ENCODE results near the gene KIAA1328.

The KIAA1328 gene

DNA sequence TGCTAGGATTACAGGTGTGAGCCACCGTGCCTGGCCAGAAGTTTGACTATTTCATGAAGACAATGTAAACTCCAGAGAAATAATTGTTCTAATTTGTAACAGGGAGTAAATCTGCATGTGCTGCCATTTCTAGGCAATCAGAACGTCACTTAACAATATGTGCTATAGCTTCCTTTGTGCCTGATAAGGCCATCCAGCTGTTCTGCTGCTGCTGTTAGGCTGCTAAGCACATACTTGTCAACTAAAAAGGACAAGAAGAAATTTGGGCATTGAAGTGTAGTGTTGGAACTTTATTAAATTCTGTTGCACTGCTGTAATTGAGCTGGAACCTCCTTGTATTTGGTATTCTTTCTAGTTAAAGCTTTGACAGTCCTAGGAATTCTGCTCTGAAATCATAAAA lies 57.1 kb downstream of the KIAA1328 start:
- TF ChIP-seq GABPA (IDR thresholded peaks at IDR 0.05; ENCODE audit: low read depth) (no peak), POLR2AphosphoS5 (IDR thresholded peaks at IDR 0.05; ENCODE audit: low read depth) (no peak), SPI1 (IDR thresholded peaks at IDR 0.05; ENCODE audit: borderline replicate concordance, low read depth) (no peak)
- TF ChIP-seq, protein P1, sequence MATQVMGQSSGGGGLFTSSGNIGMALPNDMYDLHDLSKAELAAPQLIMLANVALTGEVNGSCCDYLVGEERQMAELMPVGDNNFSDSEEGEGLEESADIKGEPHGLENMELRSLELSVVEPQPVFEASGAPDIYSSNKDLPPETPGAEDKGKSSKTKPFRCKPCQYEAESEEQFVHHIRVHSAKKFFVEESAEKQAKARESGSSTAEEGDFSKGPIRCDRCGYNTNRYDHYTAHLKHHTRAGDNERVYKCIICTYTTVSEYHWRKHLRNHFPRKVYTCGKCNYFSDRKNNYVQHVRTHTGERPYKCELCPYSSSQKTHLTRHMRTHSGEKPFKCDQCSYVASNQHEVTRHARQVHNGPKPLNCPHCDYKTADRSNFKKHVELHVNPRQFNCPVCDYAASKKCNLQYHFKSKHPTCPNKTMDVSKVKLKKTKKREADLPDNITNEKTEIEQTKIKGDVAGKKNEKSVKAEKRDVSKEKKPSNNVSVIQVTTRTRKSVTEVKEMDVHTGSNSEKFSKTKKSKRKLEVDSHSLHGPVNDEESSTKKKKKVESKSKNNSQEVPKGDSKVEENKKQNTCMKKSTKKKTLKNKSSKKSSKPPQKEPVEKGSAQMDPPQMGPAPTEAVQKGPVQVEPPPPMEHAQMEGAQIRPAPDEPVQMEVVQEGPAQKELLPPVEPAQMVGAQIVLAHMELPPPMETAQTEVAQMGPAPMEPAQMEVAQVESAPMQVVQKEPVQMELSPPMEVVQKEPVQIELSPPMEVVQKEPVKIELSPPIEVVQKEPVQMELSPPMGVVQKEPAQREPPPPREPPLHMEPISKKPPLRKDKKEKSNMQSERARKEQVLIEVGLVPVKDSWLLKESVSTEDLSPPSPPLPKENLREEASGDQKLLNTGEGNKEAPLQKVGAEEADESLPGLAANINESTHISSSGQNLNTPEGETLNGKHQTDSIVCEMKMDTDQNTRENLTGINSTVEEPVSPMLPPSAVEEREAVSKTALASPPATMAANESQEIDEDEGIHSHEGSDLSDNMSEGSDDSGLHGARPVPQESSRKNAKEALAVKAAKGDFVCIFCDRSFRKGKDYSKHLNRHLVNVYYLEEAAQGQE (IDR thresholded peaks at IDR 0.05; ENCODE audit: insufficient replicate concordance, low read depth) = no peak
- TF ChIP-seq, protein P2, sequence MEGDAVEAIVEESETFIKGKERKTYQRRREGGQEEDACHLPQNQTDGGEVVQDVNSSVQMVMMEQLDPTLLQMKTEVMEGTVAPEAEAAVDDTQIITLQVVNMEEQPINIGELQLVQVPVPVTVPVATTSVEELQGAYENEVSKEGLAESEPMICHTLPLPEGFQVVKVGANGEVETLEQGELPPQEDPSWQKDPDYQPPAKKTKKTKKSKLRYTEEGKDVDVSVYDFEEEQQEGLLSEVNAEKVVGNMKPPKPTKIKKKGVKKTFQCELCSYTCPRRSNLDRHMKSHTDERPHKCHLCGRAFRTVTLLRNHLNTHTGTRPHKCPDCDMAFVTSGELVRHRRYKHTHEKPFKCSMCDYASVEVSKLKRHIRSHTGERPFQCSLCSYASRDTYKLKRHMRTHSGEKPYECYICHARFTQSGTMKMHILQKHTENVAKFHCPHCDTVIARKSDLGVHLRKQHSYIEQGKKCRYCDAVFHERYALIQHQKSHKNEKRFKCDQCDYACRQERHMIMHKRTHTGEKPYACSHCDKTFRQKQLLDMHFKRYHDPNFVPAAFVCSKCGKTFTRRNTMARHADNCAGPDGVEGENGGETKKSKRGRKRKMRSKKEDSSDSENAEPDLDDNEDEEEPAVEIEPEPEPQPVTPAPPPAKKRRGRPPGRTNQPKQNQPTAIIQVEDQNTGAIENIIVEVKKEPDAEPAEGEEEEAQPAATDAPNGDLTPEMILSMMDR (IDR thresholded peaks at IDR 0.05; ENCODE audit: insufficient read depth, low read length) = no peak
- DNase-seq (ENCODE audit: low read depth in 1 of 2, low spot score in 1 of 2) = no peak
- Histone ChIP-seq H3K27ac (replicated peaks) (no peak overlapping the region), H3K27me3 (ENCODE audit: insufficient read depth, poor library complexity, severe bottlenecking) (no peaks in the 10 kb centered on the region), H3K4me3 (replicated peaks; ENCODE audit: insufficient read depth, low read length) (no peak overlapping the region)

DNA sequence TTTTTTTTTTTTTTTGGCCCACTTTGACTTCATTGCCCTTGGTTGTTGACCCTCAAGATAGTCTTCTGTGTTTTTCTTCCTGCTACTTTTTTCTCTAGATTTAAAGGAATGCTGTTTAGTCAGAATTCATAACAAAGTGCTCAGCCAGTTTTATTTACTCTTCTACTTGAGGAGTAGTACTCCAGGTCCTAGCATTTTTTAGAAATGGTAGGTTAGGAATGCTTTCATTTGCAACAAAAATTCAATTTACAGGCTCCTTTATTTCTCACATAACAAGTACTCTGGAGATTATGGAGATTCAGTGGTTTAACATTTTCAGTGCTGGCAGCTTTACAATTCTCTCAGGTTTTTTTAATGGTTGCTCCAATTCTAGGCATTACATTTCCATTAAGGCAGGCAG lies 58.2 kb downstream of the KIAA1328 start:
- Histone ChIP-seq H3K27ac (replicated peaks) (no peak overlapping the region), H3K4me3 (replicated peaks; ENCODE audit: insufficient read depth, low read length) (no peak overlapping the region), H3K27me3 (ENCODE audit: insufficient read depth, poor library complexity, severe bottlenecking) (no peaks in the 10 kb centered on the region)
- no peak for DNase-seq (ENCODE audit: low read depth in 1 of 2, low spot score in 1 of 2)
- TF ChIP-seq POLR2AphosphoS5 (IDR thresholded peaks at IDR 0.05; ENCODE audit: low read depth) = no peak
- TF ChIP-seq, protein P2 (IDR thresholded peaks at IDR 0.05; ENCODE audit: insufficient read depth, low read length) = no peak
- TF ChIP-seq, protein P1 (IDR thresholded peaks at IDR 0.05; ENCODE audit: insufficient replicate concordance, low read depth) = no peak
- no peak for TF ChIP-seq GABPA (IDR thresholded peaks at IDR 0.05; ENCODE audit: low read depth)
- no peak for TF ChIP-seq SPI1 (IDR thresholded peaks at IDR 0.05; ENCODE audit: borderline replicate concordance, low read depth)

DNA sequence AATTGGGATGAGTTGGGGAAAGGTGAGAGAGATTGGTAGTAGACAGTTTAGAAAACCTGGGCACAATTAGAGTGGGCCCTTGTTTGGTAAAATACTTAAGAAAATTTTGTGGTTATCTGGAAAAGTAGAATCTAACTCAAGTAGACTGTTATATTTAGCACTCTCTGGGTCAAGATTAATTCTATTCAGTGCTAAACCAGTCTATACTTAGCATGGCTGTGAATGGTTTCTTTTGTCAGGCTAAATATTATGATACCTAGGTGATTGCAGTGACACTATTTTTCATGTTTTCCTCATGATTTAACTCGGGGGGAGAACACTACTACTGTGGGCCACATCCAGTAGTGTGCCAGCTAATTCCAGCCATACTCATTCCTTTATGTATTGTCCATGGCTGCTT lies 58.9 kb downstream of the KIAA1328 start:
- DNase-seq (ENCODE audit: low read depth in 1 of 2, low spot score in 1 of 2) = no peak
- Histone ChIP-seq H3K27me3 (ENCODE audit: insufficient read depth, poor library complexity, severe bottlenecking) (no peaks in the 10 kb centered on the region), H3K27ac (replicated peaks) (no peak overlapping the region), H3K4me3 (replicated peaks; ENCODE audit: insufficient read depth, low read length) (no peak overlapping the region)
- TF ChIP-seq GABPA (IDR thresholded peaks at IDR 0.05; ENCODE audit: low read depth) (no peak), POLR2AphosphoS5 (IDR thresholded peaks at IDR 0.05; ENCODE audit: low read depth) (no peak), SPI1 (IDR thresholded peaks at IDR 0.05; ENCODE audit: borderline replicate concordance, low read depth) (no peak)
- TF ChIP-seq, protein P1 (IDR thresholded peaks at IDR 0.05; ENCODE audit: insufficient replicate concordance, low read depth) = no peak
- TF ChIP-seq, protein P2 (IDR thresholded peaks at IDR 0.05; ENCODE audit: insufficient read depth, low read length) = no peak
